ENCODE results near the gene FGF14.
A peak's percentile ranks its signal among the peaks of the same experiment; 100 is the strongest.

The FGF14 gene

DNA sequence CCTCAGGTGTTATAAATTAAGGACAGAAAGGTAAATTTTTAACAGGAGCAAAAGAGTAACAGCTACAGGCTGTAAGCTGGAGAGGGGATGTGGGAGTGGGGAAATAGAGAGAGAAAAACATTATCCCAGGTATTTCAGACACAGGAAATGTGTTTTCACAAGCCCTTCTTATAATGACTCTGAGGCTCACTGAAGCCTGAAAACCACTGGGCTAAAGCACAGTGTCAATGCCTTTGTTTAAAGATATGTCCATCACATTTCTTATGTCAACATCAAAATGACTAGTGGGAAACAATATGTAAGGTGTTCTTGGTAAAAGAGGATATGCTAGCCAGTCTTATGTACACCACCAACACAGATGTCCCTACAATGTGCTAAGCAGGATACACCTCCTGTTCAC is 365.9 kb downstream of the FGF14 start:
- no peak for DNase-seq (ENCODE audit: low read depth)
- TF ChIP-seq, protein P1, sequence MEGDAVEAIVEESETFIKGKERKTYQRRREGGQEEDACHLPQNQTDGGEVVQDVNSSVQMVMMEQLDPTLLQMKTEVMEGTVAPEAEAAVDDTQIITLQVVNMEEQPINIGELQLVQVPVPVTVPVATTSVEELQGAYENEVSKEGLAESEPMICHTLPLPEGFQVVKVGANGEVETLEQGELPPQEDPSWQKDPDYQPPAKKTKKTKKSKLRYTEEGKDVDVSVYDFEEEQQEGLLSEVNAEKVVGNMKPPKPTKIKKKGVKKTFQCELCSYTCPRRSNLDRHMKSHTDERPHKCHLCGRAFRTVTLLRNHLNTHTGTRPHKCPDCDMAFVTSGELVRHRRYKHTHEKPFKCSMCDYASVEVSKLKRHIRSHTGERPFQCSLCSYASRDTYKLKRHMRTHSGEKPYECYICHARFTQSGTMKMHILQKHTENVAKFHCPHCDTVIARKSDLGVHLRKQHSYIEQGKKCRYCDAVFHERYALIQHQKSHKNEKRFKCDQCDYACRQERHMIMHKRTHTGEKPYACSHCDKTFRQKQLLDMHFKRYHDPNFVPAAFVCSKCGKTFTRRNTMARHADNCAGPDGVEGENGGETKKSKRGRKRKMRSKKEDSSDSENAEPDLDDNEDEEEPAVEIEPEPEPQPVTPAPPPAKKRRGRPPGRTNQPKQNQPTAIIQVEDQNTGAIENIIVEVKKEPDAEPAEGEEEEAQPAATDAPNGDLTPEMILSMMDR (conservative IDR thresholded peaks at IDR 0.05; ENCODE audit: low read depth, low read length) = no peak
- no peak overlapping the region for H3K4me3 ChIP-seq (ENCODE audit: low read depth, low read length)

DNA sequence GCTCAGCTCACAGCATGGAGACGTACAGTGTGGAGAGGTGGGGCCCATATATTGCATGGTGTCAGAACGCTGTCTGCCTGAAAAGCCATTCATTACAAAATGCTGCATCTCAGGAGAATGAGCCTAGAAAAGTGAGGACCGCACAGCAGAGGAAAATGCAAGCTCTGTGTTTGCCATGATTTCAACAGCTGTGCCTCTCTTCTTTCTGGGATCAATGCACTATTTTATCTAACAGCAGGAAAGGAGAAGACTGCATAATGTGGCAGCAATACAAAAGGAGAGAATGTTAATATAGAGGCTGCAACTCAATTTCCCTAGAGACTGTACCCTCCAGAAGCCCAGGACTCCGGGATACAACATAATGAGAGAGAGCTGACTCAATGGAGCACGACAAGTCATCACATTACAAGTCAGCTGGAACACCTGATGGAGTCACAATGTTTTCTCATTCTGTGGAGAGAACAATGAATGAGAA is 368.0 kb downstream of the FGF14 start:
- TF ChIP-seq, protein P1 (conservative IDR thresholded peaks at IDR 0.05; ENCODE audit: low read depth, low read length) = no peak
- DNase-seq (ENCODE audit: low read depth) = no peak
- H3K4me3 ChIP-seq (ENCODE audit: low read depth, low read length) = no peak overlapping the region

DNA sequence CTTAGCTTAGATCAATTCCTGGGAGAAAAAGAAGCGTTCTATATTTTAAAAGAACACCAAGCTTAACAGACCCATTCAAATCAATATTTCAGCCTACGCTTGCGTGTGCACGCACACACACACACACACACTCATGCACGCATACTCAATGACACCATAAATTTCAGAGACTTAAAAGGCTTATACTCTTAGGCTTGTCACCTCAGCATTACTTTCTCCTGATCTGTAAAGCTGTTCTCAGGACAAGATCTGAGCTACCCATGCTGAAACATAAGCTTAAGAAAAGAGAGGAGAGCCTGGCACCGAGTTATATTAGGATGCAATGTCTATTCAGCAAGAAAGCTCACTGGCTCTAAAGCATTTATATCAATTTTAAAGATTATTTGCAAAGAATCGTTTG is 368.5 kb downstream of the FGF14 start:
- DNase-seq (ENCODE audit: low read depth) = no peak
- TF ChIP-seq, protein P1 (conservative IDR thresholded peaks at IDR 0.05; ENCODE audit: low read depth, low read length) = no peak
- no peak overlapping the region for H3K4me3 ChIP-seq (ENCODE audit: low read depth, low read length)

DNA sequence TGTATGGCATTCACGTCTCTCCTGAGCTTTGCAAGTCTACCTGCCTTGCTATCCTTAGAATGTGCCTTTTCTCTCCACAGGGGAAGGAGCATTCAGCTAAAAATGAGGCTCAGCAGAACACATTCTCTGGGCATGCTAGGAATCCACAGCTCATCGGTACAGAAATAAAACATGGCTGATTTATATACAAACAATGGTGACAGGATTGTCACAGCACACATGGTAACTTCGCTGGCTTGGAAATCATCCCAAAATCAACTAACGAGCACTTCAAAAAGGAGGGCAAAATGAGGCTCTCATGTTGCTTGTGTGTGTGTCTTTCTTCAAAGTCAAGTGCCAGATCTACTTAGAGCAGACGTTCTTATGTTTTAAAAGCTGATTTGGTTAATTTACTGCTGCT is 373.0 kb downstream of the FGF14 start:
- DNase-seq (ENCODE audit: low read depth) = no peak
- TF ChIP-seq, protein P1 (conservative IDR thresholded peaks at IDR 0.05; ENCODE audit: low read depth, low read length) = no peak
- H3K4me3 ChIP-seq (ENCODE audit: low read depth, low read length) = no peak overlapping the region

DNA sequence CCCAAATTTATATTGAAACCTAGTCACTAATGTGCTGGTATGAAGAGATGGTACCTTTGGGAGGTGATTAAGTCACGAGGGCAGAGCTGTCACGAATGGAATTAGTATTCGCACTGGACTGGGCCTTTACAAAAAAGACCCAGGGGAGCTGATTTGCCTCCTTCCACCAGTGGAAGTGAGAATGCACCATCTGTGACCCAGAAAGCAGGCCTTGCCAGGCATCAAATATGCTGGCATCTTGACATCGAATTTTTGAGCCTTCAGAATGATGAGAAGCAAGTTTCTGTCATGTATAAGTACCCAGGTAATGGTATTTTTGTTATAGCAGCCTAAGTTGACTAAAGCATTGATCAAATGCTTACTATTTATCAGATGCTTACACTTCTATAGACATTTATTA is 373.6 kb downstream of the FGF14 start:
- H3K4me3 ChIP-seq (ENCODE audit: low read depth, low read length) = no peak overlapping the region
- TF ChIP-seq, protein P1 (conservative IDR thresholded peaks at IDR 0.05; ENCODE audit: low read depth, low read length) = no peak
- no peak for DNase-seq (ENCODE audit: low read depth)

DNA sequence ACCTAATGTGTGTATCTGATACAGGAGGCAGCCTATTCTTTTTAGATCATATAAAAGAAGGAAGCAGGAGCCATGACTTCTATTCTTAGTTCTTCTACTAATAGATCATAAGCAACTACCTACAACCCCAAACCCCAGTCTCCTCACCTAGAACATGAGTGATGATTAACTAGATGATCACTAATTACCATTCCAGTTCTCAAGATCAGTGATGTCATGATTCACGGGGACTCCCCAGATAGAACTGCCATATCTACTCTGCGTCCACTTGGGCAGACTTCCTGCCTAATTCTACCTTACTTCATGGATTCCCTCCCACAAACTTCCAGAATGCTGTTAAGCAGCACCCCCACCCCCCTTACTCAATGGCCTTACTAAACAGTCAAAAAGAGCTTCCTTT is 380.1 kb downstream of the FGF14 start:
- DNase-seq (ENCODE audit: low read depth) = no peak
- no peak overlapping the region for H3K4me3 ChIP-seq (ENCODE audit: low read depth, low read length)
- TF ChIP-seq, protein P1 (conservative IDR thresholded peaks at IDR 0.05; ENCODE audit: low read depth, low read length) = no peak

DNA sequence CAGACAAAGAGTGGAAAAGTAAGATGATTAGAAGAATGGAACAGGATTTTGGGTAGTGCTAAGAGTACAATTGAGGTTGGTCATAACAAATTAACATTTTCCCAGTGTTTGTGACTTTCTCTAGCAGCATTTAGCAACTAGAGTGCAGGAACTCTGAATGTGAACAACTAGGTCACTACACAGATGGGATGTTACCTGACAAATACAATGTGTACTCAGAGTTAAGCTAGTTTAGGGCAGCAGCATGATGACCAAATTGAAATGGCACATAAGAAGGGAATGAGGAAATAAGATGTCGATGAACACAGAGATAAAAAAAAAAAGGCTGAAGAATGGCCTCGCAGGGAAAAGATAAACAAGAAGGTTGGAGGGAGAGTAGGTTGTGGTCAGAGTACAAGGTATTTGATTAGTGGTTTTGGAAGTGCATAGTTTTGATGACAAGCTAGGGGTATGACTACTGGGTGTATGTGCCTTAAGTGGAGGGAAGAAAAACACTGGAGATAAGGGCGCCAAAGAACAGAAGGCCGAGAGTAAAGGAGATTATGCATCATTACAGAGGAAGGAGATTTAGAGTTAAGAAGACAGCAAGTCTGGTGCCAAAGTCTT is 381.1 kb downstream of the FGF14 start:
- peak; percentile 89 for DNase-seq (ENCODE audit: low read depth)
- TF ChIP-seq, protein P1 (conservative IDR thresholded peaks at IDR 0.05; ENCODE audit: low read depth, low read length) = no peak
- H3K4me3 ChIP-seq (ENCODE audit: low read depth, low read length) = no peak overlapping the region

All from choroid plexus epithelial cell (primary cell).